GDM1 (cell line): ENCODE measurements around the gene TESK2.

Experiments used
- DNase-seq: peaks from one replicate; lab custom pipeline; 2025; lab: John Stamatoyannopoulos, UW

TESK2 gene

DNA sequence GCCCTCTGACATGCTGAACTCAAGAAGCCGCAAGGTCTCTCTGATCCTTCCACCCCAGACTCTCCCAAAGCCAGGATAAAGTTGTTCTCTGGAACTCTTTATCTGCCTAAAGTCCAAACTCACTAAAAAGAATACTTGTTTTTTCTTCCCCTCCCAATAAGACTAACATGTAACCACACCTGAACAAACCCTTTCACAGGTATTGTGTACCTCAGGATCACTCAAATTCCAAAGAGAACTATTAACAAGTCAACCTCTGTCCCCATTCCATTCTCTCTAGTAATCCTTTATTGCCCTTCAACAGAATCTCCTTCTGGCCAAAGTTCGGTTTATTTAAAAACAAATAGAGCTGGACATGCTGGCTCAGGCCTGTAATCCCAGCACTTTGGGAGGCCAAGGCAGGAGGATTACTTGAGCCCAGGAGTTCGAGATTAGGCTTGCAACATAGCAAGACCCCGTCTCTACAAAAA is 155.1 kb downstream of the TESK2 start:
- DNase-seq: no peak

DNA sequence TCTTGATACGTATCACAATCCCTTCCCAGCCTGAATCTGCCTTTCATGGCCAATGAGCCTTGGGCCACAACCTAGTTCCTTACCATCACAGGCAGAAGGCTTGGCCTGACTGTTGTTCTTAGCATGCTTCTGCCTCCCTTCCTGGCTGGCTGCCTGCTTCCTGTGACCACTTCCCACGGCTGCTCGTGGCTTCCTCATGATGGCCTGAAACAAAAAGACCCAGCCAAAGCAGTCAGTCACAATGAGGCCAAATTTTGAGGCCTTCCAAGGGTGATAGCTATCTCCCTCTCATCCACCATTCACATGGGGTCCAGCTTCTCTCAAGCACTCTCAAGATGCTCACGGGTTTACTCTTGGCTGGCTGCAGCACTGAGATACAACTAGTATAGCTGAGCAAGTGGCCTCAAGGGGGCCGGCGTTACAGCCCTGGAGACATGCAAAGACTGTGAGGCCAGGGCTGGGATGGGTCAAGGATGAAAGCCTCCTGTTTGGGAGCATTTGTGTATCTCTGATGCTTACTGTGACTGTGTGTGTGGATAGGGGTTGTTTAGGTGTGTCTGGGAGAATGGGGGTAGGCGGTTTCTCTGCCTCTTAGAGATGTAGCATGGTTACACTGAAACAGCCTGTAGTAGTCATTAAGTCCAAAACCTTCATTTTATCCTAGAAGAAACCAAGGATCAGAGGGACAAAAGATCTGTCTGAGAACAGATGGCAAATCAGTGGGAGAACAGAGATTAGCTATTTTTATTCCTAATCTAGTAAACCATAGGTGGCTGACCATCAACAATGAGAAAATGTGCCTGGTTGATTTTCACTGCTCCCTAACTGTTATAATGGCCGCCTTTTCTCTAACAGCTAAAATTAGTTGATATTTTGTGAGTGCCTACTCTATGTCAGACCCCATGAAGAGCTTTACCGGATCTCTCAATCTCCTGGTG is 156.4 kb downstream of the TESK2 start:
- peak; percentile 61 for DNase-seq

DNA sequence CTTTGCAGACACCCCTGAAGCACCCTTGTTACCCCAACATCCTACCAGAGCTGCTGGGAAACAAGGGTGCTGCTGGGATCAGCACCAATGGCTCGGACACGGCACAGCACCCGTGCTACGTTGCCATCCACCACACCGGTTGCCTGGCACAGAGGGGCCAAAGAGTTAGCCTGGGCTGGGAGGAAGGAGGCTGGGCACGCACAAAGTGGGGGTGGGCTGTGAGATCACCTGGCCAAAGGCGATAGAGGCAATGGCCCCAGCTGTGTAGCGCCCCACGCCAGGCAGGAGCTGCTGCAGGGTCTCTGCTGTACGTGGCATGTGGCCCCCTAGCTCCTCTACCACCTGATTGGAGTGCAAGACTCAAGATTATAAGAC is 158.6 kb downstream of the TESK2 start:
- DNase-seq: no peak

DNA sequence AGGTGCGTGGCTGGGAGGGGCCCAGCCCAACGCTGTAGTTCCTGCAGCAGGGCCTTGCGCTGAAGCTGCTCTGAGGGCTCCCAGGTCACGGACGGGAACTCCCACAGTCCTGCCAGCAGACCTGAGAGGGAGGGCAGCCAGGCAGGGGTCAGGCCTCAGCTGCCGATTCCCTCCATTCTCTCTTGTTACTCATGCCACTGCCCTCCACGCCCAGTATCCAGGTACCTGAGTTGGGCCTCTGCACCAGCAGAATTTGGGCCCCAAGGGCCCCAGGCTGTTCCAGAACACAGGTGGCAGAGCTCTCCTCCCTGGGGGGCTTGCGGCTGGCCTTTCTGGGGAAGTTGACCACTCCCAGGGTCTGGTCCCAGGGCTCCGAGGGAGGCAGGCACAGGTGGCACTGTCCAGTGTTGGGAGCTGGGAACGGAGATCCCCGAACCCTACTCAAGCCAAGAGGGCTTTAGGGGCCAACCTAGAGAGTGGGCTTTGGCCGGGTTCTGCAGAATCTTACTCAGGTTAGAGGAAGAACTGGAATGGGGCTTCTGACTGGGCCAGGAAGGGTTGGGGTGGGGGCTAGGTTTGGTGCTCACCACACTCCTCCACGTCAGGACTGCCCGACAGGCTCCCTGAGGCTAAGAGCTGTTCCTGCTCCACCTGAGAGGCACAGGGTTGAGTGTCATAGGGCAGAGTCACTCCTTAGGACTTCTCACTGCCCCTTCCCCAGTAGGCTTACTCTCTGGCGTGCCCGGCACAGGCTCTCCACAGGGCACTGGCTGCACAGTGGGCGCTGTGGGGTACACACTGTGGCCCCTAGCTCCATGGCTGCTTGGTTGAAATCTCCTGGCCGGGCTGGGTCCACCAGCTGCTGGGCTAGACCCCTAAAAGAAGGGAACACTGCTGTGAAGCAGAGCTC is 159.3 kb downstream of the TESK2 start:
- DNase-seq: no peak

DNA sequence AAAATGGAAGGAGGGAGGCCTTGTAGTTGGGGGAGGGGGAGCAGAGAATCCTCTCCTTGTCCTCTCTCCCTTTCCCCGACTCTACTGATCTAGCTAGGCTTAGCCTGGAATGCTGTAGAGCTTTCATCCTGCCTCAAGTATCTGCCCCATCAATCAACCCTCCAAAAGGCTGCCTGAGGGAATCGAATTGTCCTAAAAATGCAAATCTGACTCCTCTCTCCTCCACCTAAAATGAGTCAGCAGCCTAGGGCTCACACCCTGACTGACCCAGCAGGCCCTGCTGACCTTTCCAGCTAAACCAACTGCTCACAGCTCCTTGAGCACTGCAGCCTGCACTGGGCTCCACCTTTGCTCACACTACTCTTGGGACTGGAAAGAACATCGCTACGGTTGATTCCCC is 161.5 kb downstream of the TESK2 start:
- no peak for DNase-seq

DNA sequence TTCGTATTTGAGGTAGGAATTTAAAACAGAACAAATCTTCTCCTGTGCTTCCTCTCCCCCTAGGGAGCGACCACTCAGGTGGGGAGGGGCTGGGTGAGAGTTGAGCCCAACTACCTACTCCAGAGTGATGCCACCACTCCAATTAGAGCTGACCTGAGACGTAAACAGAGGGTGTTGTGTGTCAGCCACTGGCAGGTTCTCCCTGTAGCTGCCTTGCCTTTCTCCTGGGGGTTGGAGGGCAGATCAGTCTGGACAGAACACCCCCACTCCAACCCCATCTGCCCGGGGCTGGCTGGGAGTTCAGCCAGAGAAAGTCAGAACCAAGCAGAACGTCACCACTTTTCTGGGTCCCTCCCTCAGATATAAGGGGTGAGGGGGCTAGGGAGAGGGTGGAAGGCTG is 162.3 kb downstream of the TESK2 start:
- no peak for DNase-seq

DNA sequence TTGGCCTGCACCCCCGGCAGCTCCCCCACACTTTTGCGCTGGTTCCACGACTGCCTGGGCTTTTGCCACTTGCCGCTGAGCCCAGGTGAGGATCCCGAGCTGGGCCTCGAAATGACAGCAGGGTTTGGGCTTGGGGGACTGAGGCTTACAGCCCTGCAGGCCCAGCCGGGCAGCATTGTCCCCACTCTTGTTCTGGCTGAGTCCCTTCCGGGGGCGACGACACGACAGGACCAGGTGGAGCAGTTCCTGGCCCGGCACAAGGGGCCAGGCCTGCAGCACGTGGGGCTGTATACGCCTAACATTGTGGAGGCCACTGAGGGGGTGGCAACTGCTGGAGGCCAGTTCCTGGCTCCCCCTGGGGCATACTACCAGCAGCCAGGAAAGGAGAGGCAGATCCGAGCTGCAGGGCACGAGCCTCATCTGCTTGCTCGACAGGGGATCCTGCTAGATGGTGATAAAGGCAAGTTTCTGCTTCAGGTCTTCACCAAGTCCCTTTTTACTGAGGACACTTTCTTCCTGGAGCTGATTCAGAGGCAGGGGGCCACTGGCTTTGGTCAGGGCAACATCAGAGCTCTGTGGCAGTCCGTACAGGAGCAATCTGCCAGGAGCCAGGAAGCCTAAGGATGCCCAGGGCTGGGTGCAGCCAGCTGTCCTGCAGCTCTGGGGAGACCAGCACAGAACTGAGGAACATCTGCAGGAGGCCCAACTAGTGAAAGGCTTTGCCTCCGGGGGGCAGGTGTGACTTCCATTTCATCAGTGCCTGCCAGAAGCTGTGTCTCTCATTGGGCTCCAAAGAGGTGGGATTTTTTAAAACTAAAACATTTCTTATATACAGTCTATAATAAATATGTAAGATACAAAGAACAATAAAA is 163.1 kb downstream of the TESK2 start:
- DNase-seq: no peak

DNA sequence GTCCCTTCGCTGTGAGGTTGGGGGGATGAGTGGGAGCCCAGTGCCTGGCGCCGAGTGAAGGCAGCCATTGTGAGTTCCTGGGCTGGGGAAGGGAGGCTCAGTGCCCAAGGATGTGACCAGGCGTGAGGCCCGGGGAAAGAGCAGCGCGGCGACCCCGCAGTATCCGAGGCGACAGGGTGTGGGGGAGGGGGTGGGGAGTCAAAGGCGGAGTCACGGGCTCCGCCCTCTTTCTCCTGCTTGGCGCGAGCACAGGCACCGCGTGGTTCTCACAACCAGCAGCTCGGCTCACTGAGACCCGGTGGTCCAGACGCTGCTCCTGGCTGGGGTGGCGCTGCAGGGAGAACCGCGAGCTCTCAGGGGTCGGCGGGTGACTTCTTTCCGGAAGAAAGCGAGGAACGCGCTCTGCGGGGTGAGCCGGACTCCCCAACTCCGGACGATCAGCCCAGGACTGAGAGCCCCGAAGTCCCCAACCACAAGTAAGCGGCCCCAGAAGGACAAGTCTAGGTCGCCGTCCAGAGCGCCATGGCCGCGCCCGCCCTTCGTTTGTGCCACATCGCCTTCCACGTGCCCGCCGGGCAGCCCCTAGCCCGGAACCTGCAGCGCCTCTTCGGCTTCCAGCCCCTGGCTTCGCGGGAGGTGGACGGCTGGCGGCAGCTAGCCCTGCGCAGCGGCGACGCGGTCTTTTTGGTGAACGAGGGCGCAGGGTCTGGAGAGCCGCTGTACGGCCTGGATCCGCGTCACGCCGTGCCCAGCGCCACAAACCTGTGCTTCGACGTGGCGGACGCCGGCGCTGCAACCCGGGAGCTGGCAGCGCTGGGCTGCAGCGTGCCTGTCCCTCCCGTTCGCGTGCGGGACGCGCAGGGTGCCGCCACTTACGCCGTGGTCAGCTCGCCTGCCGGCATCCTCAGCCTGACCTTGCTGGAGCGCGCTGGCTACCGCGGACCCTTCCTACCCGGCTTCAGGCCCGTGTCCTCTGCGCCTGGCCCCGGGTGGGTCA is 164.0 kb downstream of the TESK2 start, which contains the start of gene HPDL:
Gene HPDL, plus strand, starts transcription at position 269 of the 997 bp plus-strand sequence. Its CDS starts 254 bp downstream, at position 523.
- DNase-seq: no peak

DNA sequence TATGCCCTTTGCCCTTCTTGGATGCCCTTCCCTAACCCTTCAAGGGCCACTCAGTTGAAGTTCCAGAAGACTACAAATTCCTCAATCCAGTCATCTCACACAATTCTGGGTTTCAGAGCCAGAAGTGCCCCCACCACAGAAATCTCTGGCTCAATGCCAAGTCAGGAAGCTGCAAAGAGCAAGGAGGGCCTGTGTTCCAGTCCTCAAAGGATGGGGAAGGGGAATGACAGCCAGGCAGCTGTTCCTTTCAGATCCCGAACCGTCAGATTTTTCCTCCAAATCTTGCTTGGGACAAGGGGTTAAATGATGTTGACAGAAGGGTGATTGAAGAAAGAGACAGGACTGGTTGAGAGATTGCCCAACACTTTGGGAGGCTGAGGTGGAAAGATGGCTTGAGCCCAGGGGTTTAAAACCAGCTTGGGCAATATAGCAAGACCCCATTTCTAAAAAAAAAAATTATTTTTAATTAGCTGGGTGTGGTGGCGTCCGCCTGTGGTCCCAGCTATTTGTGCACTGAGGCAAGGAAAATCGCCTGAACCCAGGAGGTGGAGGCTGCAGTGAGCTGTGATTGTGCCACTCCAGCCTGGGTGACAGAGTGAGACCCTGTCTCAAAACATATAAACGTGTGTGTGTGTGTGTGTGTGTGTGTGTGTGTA is 165.0 kb downstream of the TESK2 start:
- no peak for DNase-seq

DNA sequence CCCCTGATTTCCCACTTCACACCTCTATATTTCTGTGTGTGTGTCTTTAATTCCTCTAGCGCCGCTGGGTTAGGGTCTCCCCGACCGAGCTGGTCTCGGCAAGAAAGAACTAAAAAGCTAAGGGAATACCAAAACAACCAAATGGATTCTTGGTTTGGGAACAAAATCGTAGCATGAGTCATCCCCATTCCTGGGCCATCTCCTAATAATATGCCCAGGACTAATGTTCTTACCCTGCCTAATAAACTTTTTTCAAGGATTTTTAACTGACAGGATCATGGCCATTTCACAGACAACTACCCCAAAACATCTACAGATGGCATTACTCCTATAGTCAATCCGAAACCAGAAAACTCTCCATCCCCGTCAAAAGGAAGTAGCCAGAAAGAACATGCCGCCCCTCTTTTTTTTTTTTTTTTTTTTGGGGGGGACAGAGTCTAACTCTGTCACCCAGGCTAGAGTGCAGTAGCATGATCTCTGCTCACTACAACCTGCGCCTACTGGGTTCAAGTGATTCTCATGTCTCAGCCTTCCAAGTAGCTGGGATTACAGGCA is 168.4 kb downstream of the TESK2 start:
- DNase-seq: no peak

DNA sequence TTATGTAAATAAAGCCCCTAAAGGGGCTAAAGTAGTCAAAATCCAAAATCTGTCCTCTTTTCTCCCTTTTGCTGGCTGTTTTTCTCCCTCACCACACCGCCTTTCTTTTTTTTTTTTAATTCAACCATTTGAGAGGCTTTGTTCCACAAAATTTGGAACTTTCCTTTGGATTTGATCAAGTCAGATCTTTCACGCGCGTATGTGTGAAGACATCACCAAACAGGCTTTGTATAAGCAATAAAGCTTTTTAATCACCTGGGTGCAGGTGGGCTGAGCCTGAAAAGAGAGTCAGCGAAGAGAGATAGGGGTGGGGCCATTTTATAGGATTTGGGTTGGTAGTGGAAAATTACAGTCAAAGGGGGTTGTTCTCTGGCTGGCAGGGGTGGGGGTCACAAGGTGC is 169.5 kb downstream of the TESK2 start:
- no peak for DNase-seq

DNA sequence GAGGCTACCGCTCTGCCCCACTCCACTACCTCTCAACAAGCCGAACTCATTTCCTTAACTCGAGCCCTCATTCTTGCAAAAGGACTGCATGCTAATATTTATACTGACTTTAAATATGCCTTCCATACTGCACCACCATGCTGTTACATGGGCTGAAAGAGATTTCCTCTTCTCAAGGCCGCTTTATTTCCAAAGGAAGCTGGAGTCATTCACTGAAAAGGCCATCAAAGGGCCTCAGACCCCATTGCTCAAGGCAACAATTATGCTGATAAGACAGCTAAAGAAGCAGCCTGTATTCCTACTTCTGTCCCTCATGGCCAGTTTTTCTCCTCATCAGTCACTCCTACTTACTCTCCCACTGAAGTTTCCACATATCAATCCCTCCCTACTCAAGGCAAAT is 171.2 kb downstream of the TESK2 start:
- DNase-seq: no peak

DNA sequence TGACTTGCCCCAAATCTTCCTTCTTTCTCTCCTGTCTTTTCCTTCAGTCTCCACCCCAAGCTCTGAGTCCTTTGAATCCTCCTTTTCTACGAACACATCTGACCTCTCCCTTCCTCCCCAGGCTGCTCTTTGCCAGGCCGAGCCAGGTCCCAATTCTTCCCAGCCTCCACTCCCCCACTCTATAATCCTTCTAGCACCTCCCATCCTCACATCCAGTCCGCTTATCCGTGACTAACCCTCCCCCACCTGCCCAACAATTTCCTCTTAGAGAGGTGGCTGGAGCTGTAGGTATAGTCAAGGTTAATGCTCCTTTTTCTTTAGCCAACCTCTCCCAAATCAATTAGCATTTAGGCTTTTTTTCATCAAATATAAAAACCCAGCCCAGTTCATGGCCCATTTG is 173.8 kb downstream of the TESK2 start:
- DNase-seq: no peak

DNA sequence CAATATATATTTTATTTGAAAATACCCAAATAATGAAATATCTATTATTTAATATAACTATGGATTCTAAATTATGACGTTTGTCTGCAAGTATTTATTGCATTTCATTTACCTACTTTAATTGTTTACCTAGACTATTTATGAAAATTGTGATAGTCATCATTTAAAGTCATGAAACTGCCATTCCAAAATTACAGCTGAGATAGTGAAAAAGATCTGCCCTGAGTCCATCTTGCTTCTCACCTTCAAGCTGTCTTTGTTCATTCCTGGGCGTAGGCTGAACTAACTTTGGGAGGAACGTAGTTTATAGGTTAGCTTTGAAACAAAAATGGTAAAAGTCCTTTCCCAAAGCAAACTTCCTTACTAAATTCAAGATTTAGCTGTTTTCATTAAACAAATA is 176.7 kb downstream of the TESK2 start:
- DNase-seq: no peak

DNA sequence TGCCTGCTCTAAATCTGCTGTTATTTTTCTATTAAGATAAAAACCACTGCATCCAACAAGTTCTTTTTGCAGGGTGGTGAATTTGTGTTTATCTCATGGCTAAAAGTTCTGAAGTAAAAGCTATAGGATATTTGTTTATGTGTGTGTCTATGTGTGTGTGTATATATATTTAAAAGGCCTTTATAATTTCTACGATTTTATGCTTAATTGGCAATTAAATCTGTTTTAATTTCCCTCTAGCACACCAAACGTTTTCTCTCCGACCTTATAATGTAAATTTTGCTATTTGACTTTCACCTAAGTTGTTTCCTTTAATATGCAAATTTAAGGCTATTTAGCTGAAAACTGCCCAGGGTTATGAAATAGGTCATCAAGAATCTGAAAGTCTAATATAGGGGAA is 184.1 kb downstream of the TESK2 start:
- no peak for DNase-seq

DNA sequence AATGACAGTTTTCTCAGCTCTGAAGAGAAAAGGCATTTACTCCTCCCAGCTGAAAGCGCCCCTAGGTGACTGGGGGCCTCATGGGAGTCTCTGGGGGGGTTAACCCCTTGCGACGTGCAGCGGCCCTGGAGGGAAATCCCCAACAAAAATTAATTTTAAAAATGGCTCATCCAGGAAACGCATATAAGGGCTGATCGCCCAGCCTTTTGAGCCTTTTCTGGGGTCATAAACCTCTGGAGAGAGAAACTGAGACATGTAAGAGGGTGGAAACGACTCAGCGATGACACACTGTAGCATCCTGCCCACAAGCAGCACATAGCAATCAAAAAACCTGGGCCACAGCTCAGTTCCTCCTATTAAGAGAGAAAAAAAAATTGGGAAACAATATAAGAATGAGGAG is 184.6 kb downstream of the TESK2 start:
- peak; percentile 17 for DNase-seq

DNA sequence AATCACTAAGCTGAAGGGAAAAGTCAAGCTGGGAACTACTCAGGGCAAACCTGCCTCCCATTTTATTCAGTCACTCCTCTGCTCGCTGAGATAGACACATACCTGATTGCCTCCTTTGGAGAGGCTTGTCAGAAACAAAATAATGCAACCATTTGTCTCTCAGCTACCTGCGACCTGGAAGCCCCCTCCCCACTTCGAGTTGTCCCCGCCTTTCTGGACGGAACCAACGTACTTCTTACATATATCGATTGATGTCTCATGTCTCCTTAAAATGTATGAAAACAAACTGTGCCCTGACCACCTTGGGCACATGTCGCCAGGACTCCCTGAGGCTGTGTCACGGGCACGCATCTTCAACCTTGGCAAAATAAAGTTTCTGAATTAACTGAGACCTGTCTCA is 185.7 kb downstream of the TESK2 start:
- DNase-seq: no peak

DNA sequence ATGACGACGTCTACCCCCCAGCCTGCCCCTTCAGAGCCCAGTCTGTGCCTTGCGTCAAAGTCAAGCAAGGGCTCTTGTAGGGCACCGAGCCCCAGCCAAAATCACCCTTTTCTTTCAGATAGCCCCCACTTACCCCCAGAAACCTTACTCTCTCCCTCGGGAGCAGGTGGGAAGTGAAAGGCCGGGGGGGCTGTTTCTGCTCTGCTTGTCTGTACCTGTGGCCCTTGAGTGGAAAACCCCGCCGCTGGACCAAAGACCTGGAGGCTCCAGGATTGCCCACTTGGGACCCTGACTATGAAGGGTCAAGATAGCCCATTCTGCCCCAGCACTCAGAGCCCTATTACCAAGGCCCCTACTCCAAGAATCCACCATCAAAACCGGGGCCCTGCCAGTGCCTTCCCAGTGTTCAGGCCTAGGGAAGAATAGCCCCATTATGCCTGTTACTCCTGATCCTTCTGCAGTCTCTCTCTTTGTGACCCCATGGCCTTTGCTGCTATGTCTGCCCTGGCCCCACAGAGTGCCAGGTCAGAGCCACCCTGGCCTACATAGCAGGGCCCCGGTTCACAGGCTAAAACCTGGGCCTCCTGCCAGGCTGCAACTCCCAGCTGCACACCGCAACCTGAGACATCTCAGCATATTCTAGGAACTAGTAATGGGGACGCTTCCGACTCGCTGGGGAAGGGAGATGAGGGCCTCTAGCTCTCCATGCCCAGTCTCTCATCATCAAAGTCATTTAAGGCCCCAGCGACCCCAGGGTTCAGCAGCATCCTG is 186.5 kb downstream of the TESK2 start:
- no peak for DNase-seq
